NB4 (cell line): ENCODE results near the gene SAP25.
A peak's percentile ranks its signal among the peaks of the same experiment; 100 is the strongest.

Experiments
- DNase-seq: peaks from one replicate; pipeline ENCODE4 v3.0.0; 2010; ENCODE audit warnings: low read depth
- H3K4me3 ChIP-seq: one replicate; pipeline ENCODE4 v1.5.1; 2011; ENCODE audit warnings: mild to moderate bottlenecking, low read depth, low read length, moderate library complexity
- MYC ChIP-seq: IDR thresholded peaks from 2 replicates; pipeline ENCODE4 v1.6.1; 2011; ENCODE audit warnings: low read depth, low read length
- POLR2A ChIP-seq: IDR thresholded peaks from 2 replicates; pipeline ENCODE4 v1.6.1; 2011; ENCODE audit warnings: mild to moderate bottlenecking; ENCODE audit not compliant: insufficient read length; ENCODE audit errors: extremely low read depth
- TF ChIP-seq, protein P1 (sequence below): IDR thresholded peaks from one replicate; pipeline ENCODE4 v1.5.1; 2012; ENCODE audit warnings: low read depth, low read length
- TF ChIP-seq, protein P2 (sequence below): IDR thresholded peaks from 2 replicates; pipeline ENCODE4 v1.6.1; 2011; ENCODE audit warnings: low read depth, low read length

The SAP25 gene

DNA sequence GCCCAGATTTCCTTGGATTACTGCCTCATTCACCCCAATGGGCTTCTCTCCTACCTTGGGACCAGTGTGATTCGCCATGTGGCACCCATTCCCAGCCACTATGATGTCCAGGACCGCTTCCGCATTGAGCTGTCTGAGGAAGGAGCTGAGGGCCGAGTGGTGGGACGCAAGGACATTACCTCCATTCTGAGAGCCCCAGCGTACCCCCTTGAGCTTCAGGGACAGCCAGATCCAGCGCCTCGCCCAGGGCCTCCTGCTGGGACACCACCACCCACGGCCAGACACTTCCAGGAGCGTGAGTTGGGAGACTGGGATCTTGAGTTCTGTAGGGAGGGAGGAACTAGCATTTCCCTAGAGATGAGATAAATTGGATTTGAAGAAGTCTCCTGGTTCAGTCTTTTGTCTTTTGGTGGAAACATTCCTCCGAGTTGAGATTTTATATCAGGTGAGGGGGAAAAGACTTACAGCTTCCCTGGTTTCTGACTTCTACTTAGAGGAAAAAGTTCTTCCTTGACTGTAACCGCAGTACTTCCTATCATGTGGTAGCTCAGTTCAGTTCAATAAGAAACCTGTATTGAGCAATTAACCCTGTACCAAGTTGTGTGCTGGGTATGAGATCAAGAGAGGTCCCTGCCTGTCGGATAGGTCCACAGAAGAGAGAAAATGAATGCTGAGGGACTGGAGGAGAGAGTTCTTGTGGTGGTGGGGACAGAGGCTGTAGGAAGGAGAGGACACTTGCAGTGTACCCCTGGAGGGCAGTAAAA lies 39.9 kb upstream of the SAP25 start:
- peak; percentile 69 for DNase-seq
- TF ChIP-seq MYC: 0 out of 2 replicates have a peak, but pooled peaks have one; percentile 24
- TF ChIP-seq, protein P1, sequence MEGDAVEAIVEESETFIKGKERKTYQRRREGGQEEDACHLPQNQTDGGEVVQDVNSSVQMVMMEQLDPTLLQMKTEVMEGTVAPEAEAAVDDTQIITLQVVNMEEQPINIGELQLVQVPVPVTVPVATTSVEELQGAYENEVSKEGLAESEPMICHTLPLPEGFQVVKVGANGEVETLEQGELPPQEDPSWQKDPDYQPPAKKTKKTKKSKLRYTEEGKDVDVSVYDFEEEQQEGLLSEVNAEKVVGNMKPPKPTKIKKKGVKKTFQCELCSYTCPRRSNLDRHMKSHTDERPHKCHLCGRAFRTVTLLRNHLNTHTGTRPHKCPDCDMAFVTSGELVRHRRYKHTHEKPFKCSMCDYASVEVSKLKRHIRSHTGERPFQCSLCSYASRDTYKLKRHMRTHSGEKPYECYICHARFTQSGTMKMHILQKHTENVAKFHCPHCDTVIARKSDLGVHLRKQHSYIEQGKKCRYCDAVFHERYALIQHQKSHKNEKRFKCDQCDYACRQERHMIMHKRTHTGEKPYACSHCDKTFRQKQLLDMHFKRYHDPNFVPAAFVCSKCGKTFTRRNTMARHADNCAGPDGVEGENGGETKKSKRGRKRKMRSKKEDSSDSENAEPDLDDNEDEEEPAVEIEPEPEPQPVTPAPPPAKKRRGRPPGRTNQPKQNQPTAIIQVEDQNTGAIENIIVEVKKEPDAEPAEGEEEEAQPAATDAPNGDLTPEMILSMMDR: no peak
- H3K4me3 ChIP-seq: peak overlapping the region; percentile 81

DNA sequence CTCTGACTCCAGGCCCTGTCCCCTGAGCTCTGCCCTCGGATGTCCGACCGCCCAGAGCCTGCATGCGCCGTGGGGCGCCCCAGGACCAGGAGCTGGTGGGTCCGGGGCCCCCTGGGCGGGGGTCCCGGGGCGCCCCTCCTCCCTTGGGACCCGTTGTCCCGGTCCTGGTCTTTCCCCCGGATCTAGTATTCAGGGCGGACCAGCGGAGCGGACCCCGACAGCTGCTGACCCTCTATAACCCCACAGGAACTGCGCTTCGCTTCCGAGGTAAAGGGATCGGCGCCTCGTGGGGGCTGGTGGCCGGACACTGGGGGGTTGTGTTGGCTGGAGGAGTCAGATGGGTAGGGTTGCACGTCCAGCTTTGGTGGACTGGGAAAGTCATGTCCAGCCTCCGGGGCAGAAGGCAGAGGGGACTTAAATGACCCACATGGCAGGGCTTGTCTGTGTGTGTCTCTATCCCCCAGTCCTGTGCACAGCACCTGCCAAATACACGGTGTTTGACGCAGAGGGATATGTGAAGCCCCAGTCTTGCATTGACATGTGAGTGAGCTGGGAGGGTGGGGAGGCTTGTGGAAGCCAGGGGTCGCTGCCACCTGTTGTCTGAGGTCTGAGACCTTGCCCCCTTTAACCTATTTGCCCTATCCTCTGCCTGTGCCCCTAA lies 39.2 kb upstream of the SAP25 start:
- peak overlapping the region; percentile 81 for H3K4me3 ChIP-seq
- peak; percentile 47 for TF ChIP-seq MYC
- TF ChIP-seq, protein P1: peak; percentile 15
- TF ChIP-seq POLR2A: no peak
- TF ChIP-seq, protein P2, sequence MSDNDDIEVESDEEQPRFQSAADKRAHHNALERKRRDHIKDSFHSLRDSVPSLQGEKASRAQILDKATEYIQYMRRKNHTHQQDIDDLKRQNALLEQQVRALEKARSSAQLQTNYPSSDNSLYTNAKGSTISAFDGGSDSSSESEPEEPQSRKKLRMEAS: peak; percentile 62; the same call in 1 of the 2 replicates
- DNase-seq: peak; percentile 53

DNA sequence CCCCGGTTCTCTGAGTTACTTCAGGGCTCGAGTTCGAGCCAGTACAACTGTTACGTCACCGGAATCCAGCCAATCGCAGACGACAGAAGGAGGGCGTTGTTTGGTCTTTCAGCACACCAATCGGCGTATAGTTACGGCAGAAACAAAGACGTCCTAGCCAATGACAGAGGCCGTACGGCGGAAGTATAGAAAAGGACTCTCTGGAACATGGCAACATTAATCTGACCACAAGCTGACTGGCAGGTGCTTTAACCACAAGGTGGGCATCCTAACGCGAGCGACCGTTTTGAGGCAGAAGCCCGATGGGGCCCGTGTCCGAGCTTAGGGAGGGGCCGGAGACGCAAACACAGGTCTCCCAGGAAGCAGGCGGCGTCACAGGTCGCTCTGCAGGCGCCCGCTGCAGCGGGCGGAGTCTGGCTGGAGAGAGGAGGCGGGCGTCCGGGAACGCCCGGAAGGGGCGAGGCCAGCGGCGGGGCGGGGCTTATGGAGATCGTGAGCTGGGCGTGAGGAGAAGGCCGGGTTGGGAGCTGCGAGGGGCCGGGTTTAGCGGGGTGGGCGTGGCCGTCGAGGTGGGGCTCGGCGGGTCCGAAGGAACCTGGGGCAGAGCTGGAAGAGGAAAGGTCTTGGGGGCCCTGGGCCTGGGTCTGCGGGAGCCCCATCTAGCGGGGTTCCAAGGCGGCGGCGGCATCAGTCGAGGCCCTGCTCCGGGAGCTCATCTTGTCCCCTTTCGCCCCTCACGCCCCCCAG lies 38.5 kb upstream of the SAP25 start, which contains the start of gene MOSPD3:
Gene MOSPD3 (plus strand): TSS at position 558 of the 747 bp plus-strand sequence. CDS start 252 bp downstream, outside the sequence.
- peak; percentile 100 for DNase-seq
- H3K4me3 ChIP-seq: peak within 1 kb of the TSS; percentile 81
- peak; percentile 97 for TF ChIP-seq POLR2A
- TF ChIP-seq, protein P1: no peak
- no peak for TF ChIP-seq MYC
- TF ChIP-seq, protein P2: no peak

DNA sequence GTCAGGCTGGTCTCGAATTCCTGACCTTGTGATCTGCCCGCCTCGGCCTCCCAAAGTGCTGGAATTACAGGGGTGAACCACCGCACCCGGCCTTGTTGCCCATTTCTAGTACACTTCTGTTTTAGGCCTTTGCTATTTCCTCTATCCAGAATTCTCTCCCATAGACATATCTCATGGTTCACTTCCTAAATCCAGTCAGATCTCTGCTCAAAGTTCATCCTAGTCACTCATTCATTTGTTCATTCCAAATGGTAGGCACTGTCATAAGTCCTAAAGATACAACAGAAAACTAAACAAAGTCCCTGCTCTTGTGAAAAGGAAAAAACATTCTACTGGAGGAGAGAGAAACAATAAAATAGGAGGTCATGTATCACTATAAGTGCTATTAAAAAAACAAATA lies 36.3 kb upstream of the SAP25 start:
- TF ChIP-seq, protein P2: no peak
- TF ChIP-seq, protein P1: no peak
- TF ChIP-seq MYC: no peak
- TF ChIP-seq POLR2A: no peak
- no peak overlapping the region for H3K4me3 ChIP-seq
- DNase-seq: no peak

DNA sequence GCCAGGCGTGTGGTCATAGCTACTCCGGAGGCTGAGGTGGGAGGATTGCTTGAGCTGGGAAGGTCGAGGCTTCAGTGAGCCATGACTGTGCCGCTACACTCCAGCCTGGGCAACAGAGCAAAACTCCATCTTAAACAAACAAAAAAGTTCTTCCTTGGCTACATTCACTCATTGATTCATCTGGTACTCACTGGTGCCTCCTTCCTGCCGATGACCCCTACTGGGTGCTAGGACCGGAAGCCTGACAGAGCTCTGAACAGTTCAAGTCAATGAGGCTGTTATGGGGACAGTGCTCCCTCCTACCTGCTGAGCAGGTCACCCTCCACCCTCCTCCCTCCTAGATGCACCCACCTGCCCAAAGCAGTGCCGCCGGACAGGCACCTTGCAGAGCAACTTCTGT lies 33.4 kb upstream of the SAP25 start:
- TF ChIP-seq POLR2A: no peak
- TF ChIP-seq, protein P1: no peak
- no peak for TF ChIP-seq MYC
- TF ChIP-seq, protein P2: no peak
- no peak overlapping the region for H3K4me3 ChIP-seq
- DNase-seq: no peak
